ENCODE data around the gene AHNAK2.

- TF ChIP-seq EZH2phosphoT487 (conservative IDR thresholded peaks at IDR 0.05; ENCODE audit: low read length) (no peak), CTCF (IDR thresholded peaks at IDR 0.05; ENCODE audit: insufficient read depth, low read length, poor library complexity, severe bottlenecking) (no peak)
These were observed 6.1 kb upstream of the AHNAK2 start for GRCh38 chr14:104984056-104984894.
